Activated CD4-positive, alpha-beta memory T cell treated with anti-CD3 and anti-CD28 coated beads for 36 hours (primary cell): Measurements from ENCODE around the gene UBAC1. TPM values are rescaled to one million over a fixed set of nuclear protein-coding genes. Genes with fewer than 3 reads are reported as not detected.
A peak's percentile ranks its signal among the peaks of the same experiment; 100 is the strongest.

Experiments used
- CTCF ChIA-PET: fragments of 350-600 bp; sonication (Branson Sonifier 250); formaldehyde crosslinking; loops from one replicate; lab custom pipeline; 2021; ENCODE audit warnings: antibody characterized with exemption, inconsistent platforms; lab: Charles Lee
- POLR2A ChIA-PET: fragments of 350-600 bp; sonication (Branson Sonifier 250); formaldehyde crosslinking; loops from one replicate; lab custom pipeline; 2021; ENCODE audit warnings: antibody characterized with exemption; lab: Charles Lee
- DNase-seq: peaks from one replicate; pipeline ENCODE4 v3.0.0-alpha.2; 2020
- H3K27ac Mint-ChIP-seq: one replicate; pipeline ENCODE4 v1.8.0; 2021; ENCODE audit warnings: mixed read lengths
- H3K27me3 Mint-ChIP-seq: one replicate; pipeline ENCODE4 v1.8.0; 2021; ENCODE audit warnings: mixed read lengths
- H3K36me3 Mint-ChIP-seq: one replicate; pipeline ENCODE4 v1.8.0; 2021; ENCODE audit warnings: mixed read lengths
- H3K4me1 Mint-ChIP-seq: one replicate; pipeline ENCODE4 v1.8.0; 2021; ENCODE audit warnings: low read depth, mixed read lengths
- H3K4me3 Mint-ChIP-seq: one replicate; pipeline ENCODE4 v1.8.0; 2021; ENCODE audit warnings: mild to moderate bottlenecking, mixed read lengths
- H3K9me3 Mint-ChIP-seq: one replicate; pipeline ENCODE4 v1.8.0; 2021; ENCODE audit warnings: mixed read lengths
- intact Hi-C: fragments of 100-400 bp; cut with micrococcal nuclease; formaldehyde crosslinking; loops from one replicate; pipeline ENCODE4 v1.15.1; 2023
- total RNA-seq, 2 experiments: library from RNA; stranded (reverse); gene quantifications; one replicate each; pipeline ENCODE4 v1.2.3, GENCODE V29; 2021

UBAC1 gene, protein sequence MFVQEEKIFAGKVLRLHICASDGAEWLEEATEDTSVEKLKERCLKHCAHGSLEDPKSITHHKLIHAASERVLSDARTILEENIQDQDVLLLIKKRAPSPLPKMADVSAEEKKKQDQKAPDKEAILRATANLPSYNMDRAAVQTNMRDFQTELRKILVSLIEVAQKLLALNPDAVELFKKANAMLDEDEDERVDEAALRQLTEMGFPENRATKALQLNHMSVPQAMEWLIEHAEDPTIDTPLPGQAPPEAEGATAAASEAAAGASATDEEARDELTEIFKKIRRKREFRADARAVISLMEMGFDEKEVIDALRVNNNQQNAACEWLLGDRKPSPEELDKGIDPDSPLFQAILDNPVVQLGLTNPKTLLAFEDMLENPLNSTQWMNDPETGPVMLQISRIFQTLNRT
- 10 to 100 TPM; 41.3 to 42.0 TPM for total RNA-seq

GRCh38 chr9:135961277-135961715, at the start of gene UBAC1:
Gene UBAC1, minus strand, starts transcription at chr9:135961373. Its CDS starts 211 bp downstream, at chr9:135961162.
- Mint-ChIP-seq H3K9me3 (no peaks in the 10 kb centered on the region), H3K27me3 (peaks cover 1% of the 10 kb centered on the region), H3K4me1 (peaks cover 35% of the 10 kb centered on the region), H3K27ac (peak within 1 kb of the TSS; percentile 66), H3K36me3 (no peaks in the 10 kb centered on the region), H3K4me3 (peak within 1 kb of the TSS; percentile 87)
- DNase-seq, result peak; percentile 96
- ChIA-PET CTCF (interaction anchor here (0.6 to 2.5 kb wide), 5 partner anchors 18 to 461 kb away, joined by 3 to 10 read pairs (median 3); partner anchors contain the start of gene DNLZ), POLR2A (interaction anchor here (1.0 to 1.5 kb wide), 2 partner anchors 52 to 157 kb away, joined by 3 to 4 read pairs; no protein-coding TSS in a partner anchor)
- intact Hi-C loops, result loop anchor here (2.0 to 10.0 kb wide), 5 partner anchors 34 to 356 kb away; partner anchors contain the start of genes CAMSAP1, QSOX2 and TMEM250

GRCh38 chr9:136010615-136011361, 49.6 kb upstream of the UBAC1 start:
- no peak overlapping the region for H3K4me3 Mint-ChIP-seq

GRCh38 chr9:136010176-136010575, 49.0 kb upstream of the UBAC1 start:
- intact Hi-C loops, result no loop called here
- no peak overlapping the region for H3K4me3 Mint-ChIP-seq

More at GRCh38 chr9:136010615-136011361, 49.6 kb upstream of the UBAC1 start:
- no peak for DNase-seq
- intact Hi-C loops, result no loop called here
- H3K9me3 Mint-ChIP-seq, result no peaks in the 10 kb centered on the region
- ChIA-PET POLR2A (no interaction called here), CTCF (no interaction called here)
- H3K27ac Mint-ChIP-seq, result no peak overlapping the region
- no peaks in the 10 kb centered on the region for H3K4me1 Mint-ChIP-seq
- H3K36me3 Mint-ChIP-seq, result no peaks in the 10 kb centered on the region
- H3K27me3 Mint-ChIP-seq, result no peaks in the 10 kb centered on the region

GRCh38 chr9:136009516-136009915, 48.3 kb upstream of the UBAC1 start:
- Mint-ChIP-seq H3K4me3 (no peak overlapping the region), H3K9me3 (no peaks in the 10 kb centered on the region), H3K36me3 (no peaks in the 10 kb centered on the region), H3K27ac (no peak overlapping the region), H3K27me3 (no peaks in the 10 kb centered on the region), H3K4me1 (no peaks in the 10 kb centered on the region)
- ChIA-PET CTCF (no interaction called here), POLR2A (no interaction called here)
- no peak for DNase-seq
- intact Hi-C loops, result no loop called here

More at GRCh38 chr9:136010176-136010575, 49.0 kb upstream of the UBAC1 start:
- no peaks in the 10 kb centered on the region for H3K36me3 Mint-ChIP-seq
- no peak for DNase-seq
- no peaks in the 10 kb centered on the region for H3K27me3 Mint-ChIP-seq
- POLR2A ChIA-PET, result no interaction called here
- H3K9me3 Mint-ChIP-seq, result no peaks in the 10 kb centered on the region
- H3K4me1 Mint-ChIP-seq, result no peaks in the 10 kb centered on the region
- H3K27ac Mint-ChIP-seq, result no peak overlapping the region
- CTCF ChIA-PET, result no interaction called here

DNA sequence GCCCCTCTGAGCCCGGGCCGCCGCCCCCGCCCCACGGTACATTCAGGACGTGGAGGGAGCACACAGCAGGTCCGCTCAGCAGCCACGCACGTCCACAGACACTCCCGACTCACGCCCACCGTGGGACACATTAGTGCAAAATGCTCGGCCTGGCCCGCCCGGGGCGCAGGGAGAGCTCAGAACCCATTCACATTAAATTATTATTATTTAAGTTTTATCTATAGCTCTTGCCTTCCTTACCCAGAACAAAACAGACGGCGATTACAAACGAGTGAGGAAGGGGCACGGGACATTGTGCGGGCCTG, 47.5 kb upstream of the UBAC1 start:
- H3K4me3 Mint-ChIP-seq, result no peak overlapping the region
- intact Hi-C loops, result no loop called here
- DNase-seq, result no peak
- H3K4me1 Mint-ChIP-seq, result no peaks in the 10 kb centered on the region
- H3K27ac Mint-ChIP-seq, result no peak overlapping the region
- no peaks in the 10 kb centered on the region for H3K27me3 Mint-ChIP-seq
- ChIA-PET CTCF (no interaction called here), POLR2A (no interaction called here)
- H3K9me3 Mint-ChIP-seq, result no peaks in the 10 kb centered on the region
- H3K36me3 Mint-ChIP-seq, result no peaks in the 10 kb centered on the region

DNA sequence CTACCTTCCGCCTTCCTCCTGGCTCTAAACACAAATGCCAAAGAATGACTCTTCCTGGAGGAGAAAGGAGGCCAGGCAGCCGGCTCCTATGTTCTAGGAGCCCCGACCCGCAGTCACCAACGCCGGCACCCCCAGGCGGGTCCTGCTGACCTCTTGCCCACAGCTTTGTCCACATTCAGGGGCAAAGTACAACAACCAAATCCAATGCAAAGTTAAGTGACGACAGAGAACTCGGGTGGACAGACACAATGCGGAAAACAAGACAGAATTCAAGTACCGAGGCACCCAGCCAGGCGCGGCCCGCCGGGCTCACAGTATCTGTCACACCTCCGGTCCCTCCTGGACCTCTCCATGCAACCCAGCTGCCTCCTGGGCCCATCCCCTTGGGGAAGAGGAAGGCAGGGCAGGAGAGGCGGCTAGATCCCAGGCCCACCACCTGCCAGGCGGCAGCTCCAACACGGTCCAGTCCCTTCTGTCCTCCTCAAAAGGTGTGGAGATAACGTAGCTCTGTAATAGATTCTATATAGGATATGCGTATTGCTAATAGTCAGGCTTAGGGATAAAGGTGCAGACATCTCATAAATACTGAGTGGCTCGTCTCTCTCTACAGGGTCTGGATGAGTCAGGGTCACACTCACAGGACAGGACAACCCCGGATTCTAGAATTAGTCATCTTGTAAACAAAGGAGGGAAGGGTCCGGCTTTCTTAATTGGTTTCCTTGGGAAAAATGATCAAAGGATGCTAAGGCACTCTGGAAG, 46.9 kb upstream of the UBAC1 start:
- CTCF ChIA-PET, result no interaction called here
- Mint-ChIP-seq H3K36me3 (no peaks in the 10 kb centered on the region), H3K4me1 (no peaks in the 10 kb centered on the region), H3K27me3 (no peaks in the 10 kb centered on the region), H3K4me3 (no peak overlapping the region), H3K9me3 (no peaks in the 10 kb centered on the region), H3K27ac (no peak overlapping the region)
- DNase-seq, result no peak
- POLR2A ChIA-PET, result no interaction called here
- intact Hi-C loops, result no loop called here

- POLR2A ChIA-PET, result no interaction called here
- CTCF ChIA-PET, result no interaction called here
Observed at GRCh38 chr9:136007276-136007933, 46.2 kb upstream of the UBAC1 start.

GRCh38 chr9:136006169-136006568, 45.0 kb upstream of the UBAC1 start:
- ChIA-PET POLR2A (no interaction called here), CTCF (no interaction called here)
- H3K36me3 Mint-ChIP-seq, result no peaks in the 10 kb centered on the region
- no peaks in the 10 kb centered on the region for H3K4me1 Mint-ChIP-seq
- no peak overlapping the region for H3K4me3 Mint-ChIP-seq
- no peak for DNase-seq
- H3K27ac Mint-ChIP-seq, result no peak overlapping the region
- intact Hi-C loops, result no loop called here
- no peaks in the 10 kb centered on the region for H3K27me3 Mint-ChIP-seq
- H3K9me3 Mint-ChIP-seq, result no peaks in the 10 kb centered on the region

More at GRCh38 chr9:136007276-136007933, 46.2 kb upstream of the UBAC1 start:
- no peaks in the 10 kb centered on the region for H3K4me1 Mint-ChIP-seq
- intact Hi-C loops, result no loop called here
- no peak overlapping the region for H3K27ac Mint-ChIP-seq
- H3K36me3 Mint-ChIP-seq, result no peaks in the 10 kb centered on the region
- H3K4me3 Mint-ChIP-seq, result no peak overlapping the region
- DNase-seq, result no peak
- H3K9me3 Mint-ChIP-seq, result no peaks in the 10 kb centered on the region
- no peaks in the 10 kb centered on the region for H3K27me3 Mint-ChIP-seq

DNA sequence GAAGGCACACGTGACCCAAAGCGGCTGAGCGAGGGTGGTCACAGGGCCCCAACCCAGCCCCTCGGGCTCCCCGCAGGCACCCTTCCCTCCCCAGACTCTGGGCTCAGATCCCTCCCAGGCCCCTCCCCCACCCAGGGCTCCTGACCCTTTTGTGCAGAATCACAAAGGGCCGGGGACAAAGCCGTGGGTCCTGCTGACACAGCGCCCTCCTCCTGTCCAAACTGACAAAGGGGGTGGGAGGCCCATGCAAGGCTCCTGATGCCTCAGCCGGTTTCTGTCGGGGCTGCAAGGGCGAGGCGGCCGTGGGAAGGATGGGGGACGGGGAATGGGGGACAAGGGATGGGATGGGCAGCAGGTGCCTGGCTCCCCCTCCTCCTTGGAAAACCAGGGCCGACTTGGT, 43.5 kb upstream of the UBAC1 start:
- no peaks in the 10 kb centered on the region for H3K36me3 Mint-ChIP-seq
- intact Hi-C loops, result no loop called here
- no peak overlapping the region for H3K27ac Mint-ChIP-seq
- DNase-seq, result no peak
- H3K4me3 Mint-ChIP-seq, result no peak overlapping the region
- ChIA-PET CTCF (no interaction called here), POLR2A (no interaction called here)
- H3K4me1 Mint-ChIP-seq, result no peaks in the 10 kb centered on the region
- H3K27me3 Mint-ChIP-seq, result no peaks in the 10 kb centered on the region
- H3K9me3 Mint-ChIP-seq, result no peaks in the 10 kb centered on the region

DNA sequence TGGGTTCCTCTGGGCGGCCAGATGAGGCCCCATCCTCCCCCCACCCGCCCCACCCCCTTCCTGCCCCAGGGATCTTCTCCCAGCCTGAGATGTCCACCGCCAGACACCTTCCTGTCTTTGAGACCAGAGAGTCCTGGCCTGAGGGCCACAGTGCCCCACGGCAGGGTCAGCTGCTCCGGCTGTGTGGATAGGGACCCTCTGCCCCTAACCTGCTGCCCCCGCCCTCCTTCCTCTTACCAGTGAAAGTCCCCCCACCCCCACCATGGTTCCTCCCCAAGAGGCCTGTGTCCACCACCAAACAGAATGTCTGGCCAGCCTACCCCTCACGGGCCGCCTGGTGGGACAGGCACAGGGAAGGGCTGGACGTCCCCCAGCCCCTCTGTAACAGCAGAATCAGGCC, 43.0 kb upstream of the UBAC1 start:
- no peak overlapping the region for H3K27ac Mint-ChIP-seq
- ChIA-PET CTCF (no interaction called here), POLR2A (no interaction called here)
- no peaks in the 10 kb centered on the region for H3K9me3 Mint-ChIP-seq
- intact Hi-C loops, result no loop called here
- no peak for DNase-seq
- no peak overlapping the region for H3K4me3 Mint-ChIP-seq
- H3K27me3 Mint-ChIP-seq, result no peaks in the 10 kb centered on the region
- no peaks in the 10 kb centered on the region for H3K4me1 Mint-ChIP-seq
- no peaks in the 10 kb centered on the region for H3K36me3 Mint-ChIP-seq

- Mint-ChIP-seq H3K27me3 (no peaks in the 10 kb centered on the region), H3K4me3 (no peak overlapping the region), H3K9me3 (no peaks in the 10 kb centered on the region), H3K4me1 (no peaks in the 10 kb centered on the region), H3K27ac (no peak overlapping the region), H3K36me3 (no peaks in the 10 kb centered on the region)
- CTCF ChIA-PET, result no interaction called here
- intact Hi-C loops, result no loop called here
- no peak for DNase-seq
- POLR2A ChIA-PET, result no interaction called here
Observed at GRCh38 chr9:136003411-136004218, 42.4 kb upstream of the UBAC1 start.
